GM12892 (cell line): ENCODE results near the gene SYNE1.

Experiments used
- POLR2A ChIP-seq: IDR thresholded peaks from 2 replicates; pipeline ENCODE4 v1.6.1; 2011; ENCODE audit warnings: low read depth, low read length, control low read depth
- TAF1 ChIP-seq: IDR thresholded peaks from 2 replicates; pipeline ENCODE4 v1.6.1; 2011; ENCODE audit warnings: low read depth, mild to moderate bottlenecking, control low read depth, low read length, borderline replicate concordance

GRCh38 chr6:152298055-152298647 is 339.0 kb downstream of the SYNE1 start:
- no peak for TF ChIP-seq TAF1
- TF ChIP-seq POLR2A, result no peak
